Stimulated activated CD8-positive, alpha-beta memory T cell treated with anti-CD3 and anti-CD28 coated beads, Interleukin-15, amount 100 ng/mL, for 4 hours (primary cell): ENCODE results near the gene GRB7.
"Not testable (repeated sequence)": the region's sequence is repeated elsewhere in the genome, so short reads cannot be mapped to it uniquely, and the experiment has no call there.

Experiments
- DNase-seq, 2 donors: peaks; one replicate each; pipeline ENCODE4 v3.0.0-alpha.2; 2020; ENCODE audit warnings: low read depth in 2 of 2

The GRB7 gene

DNA sequence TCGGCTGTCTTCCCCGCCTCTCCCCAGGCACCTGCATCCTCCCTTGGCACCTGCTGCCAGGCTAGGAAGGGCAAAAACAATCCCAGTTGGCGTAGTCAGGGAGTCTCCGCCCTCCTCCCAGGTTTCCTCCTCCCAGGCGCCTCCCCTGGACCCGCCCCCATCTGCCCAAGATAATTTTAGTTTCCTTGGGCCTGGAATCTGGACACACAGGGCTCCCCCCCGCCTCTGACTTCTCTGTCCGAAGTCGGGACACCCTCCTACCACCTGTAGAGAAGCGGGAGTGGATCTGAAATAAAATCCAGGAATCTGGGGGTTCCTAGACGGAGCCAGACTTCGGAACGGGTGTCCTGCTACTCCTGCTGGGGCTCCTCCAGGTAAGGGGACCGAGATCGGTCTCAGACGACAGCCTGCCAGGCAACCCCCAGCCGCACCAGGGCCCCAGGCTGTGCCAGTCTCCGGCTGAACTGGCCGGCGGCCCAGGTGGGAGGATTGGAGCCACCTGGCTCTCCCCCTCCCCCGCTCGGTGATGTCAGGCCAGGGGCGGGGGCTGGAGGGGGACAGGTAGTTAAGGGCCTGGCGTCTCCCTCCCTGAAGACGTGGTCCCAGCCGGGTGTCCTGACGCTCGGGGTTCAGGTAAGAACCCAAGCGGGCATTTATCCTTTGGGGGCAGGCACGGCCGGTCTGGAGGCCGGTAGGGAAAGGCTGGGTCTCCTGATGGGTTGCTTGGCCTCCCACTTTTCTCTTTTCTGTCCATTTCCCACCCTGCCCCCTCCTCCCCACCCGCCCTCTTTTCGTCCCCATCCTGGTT, at the start of gene GRB7:
GRB7 (plus strand) TSS at position 179 of the 808 bp plus-strand sequence. CDS start 4,364 bp downstream, outside the sequence.
- no peak for DNase-seq

GRCh38 chr17:39688475-39688835, 49.3 kb upstream of the GRB7 start:
- DNase-seq: no peak

GRCh38 chr17:39688945-39689344, 48.8 kb upstream of the GRB7 start:
- DNase-seq: no peak

GRCh38 chr17:39694593-39694992, 43.1 kb upstream of the GRB7 start:
- no peak for DNase-seq

DNA sequence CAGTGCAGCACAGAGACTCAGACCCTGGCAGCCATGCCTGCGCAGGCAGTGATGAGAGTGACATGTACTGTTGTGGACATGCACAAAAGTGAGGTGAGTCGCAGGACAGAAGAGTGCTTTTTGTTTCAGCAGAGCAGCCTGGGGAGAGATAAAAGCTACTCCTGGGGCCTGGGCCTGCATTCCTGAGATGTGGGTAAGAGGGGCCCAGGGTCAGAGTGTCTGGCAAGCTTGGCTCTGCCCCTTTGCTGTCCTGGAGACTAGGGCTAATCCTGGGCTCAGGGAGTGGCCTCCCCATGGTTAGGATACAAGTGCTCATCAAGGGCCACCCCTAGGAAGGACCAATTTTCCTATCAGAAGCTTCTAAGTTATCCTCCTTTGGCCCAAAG, 42.7 kb upstream of the GRB7 start:
- DNase-seq: no peak

GRCh38 chr17:39696731-39697130, 41.0 kb upstream of the GRB7 start:
- DNase-seq: no peak

- DNase-seq: no peak
Measured at GRCh38 chr17:39697961-39698360, 39.8 kb upstream of the GRB7 start.

- DNase-seq: not testable (repeated sequence)
Measured at GRCh38 chr17:39699157-39699817, 38.5 kb upstream of the GRB7 start.

DNA sequence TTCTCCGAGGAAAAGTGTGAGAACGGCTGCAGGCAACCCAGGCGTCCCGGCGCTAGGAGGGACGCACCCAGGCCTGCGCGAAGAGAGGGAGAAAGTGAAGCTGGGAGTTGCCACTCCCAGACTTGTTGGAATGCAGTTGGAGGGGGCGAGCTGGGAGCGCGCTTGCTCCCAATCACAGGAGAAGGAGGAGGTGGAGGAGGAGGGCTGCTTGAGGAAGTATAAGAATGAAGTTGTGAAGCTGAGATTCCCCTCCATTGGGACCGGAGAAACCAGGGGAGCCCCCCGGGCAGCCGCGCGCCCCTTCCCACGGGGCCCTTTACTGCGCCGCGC, 38.0 kb upstream of the GRB7 start, which contains the start of gene ERBB2:
ERBB2 (plus strand) TSS at position 247 of the 330 bp plus-strand sequence. CDS start 175 bp downstream, outside the sequence.
- DNase-seq: no peak

GRCh38 chr17:39700148-39700987, 37.4 kb upstream of the GRB7 start:
- no peak for DNase-seq

DNA sequence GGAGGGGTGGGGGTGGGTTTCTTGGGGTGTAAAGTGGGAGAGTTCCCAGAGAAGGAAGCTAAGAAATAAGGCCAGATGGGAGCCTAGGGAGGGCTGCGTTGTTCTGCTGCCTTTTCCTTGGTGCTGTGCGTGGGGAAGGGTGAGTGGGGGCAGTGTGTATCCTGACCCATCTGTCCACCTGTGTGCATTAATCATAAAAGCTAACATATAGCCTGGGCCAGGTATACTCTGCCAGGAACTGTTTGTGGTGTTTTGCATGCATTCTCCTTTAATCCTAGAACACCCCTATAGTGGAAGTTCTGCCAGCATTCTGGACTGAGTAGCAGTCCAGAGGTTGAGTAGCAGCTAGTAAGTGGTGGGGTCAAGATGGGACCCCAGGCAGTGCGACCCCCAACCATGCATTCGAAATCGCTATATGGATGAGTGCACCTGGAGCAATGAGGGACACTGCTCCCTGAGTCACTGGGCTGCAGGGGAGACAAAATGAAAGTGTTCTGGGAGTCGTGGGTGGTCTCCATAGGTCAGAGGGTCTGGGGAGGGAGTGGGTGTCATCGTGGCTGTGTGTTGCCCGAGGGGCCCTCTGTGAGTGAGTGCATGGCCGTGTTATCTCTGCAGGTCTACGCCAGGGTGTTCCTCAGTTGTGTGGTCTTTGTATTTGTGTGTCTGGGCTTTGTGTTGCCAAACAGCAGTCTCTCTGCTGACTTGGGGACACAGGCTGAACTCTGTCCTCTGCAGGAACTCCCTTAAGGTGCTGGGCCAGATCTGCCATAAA, 36.5 kb upstream of the GRB7 start:
- DNase-seq: no peak

DNA sequence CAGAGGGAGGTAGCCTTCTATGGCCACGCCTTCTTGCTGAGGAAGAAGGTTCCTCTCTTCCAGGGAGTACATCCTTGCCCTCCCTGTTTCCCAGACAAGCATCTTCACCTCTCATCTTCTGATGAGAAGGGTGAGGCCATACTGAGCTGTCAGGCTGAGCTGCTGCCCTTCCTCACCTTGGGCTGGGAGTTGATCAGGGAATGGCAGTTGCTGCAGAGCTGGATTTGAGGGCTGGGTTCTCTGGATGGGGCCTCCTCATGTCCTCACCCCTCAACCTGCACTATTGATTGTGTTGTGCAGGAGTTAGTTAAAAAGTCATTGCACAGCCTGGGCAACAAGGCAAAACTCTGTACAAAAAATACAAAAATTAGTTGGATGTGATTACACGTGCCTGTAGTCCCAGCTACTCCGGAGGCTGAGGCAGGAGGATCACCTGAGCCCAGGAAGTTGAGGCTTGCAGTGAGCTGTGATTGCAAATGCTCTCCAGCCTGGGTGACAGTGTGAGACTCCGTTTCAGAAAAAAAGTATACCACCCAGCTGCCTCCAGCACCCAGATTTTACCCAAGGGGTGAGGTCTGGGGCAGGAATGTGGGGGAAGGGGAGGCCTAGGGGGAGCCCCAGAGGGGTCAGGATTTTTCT, 35.8 kb upstream of the GRB7 start:
- no peak for DNase-seq

DNA sequence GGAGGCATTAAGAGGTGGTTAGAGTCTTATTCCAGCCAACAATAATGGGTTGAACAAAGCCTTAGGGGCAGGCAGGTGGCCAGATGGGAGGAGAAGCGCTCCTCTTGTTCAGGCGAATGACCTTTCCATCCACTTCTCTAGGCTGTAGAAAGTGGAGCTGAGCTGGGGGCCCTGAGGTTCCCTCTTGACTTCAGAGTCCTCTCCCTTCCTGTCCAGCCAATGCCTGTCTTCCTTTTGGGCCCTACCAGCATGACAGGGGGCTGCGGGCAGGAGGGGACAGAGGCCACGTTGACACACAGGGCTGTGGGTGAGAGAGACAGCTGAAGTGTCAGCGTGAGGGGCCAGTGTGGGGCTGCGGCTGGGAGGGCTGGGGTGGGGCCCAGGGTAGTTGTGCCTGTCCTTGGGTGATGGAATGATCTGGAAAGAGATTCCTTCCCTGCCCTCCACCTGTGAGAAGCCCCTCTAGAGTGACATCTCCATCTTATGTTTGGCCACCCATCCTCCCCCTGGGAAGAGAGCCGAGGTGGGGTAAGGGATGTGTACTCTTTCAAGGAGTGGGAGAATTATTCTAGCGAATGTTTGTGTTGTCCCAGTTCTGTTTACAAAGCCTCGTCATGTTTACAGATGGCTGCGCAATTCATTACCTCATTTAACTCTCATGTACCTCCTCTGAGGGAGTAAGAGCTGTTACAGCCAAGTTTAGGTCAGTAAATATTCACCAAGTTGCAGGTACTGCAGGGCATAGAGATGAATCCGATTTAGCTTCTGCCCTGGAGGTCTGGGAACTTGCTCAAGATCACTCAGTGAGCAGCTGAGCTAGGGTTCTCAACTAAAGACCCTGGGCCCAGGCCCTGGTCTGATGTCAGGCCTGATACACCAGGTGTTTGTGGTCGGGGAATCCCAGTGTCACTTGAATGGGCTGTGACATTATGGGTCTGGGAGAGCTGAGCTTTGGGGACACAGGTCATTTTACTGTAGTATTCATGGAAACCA, 34.5 kb upstream of the GRB7 start:
- DNase-seq: no peak

- no peak for DNase-seq
Measured at GRCh38 chr17:39703913-39704312, 33.8 kb upstream of the GRB7 start.

DNA sequence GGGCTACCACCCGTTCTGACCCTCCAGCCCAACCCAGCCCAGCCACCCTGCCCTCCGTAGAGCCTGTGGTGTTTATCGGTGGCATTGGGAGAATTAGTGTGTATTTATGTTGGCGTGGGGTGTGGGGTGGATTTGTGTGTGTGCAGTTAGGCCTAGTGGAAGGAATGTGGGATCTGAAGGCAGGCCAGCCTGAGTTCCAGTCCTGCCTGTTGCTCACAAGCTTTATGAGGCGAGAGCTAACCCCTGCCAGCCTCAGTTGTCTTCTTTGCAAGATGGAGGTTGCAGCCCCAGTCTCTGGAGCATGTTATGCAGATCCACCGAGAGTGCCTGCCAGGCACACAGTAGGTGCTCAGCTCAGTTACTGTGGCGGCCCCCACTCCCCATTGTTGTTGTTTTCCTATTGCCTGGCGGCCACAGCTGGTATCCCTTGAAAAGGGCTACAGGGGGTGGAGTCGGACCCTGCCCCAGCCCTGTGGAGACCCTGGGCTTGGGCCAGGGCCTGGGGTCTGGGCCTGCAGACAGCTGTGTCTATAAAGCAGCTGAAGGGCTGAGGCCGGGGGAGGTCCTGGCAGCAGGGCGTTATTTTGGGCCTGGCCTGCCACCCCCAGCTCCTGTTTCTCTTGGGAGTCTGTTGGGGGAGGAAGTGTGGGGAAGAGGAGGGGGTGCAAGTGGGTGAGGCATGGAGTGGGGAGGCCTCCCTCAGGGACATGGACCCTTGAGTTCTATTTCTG, 32.8 kb upstream of the GRB7 start:
- DNase-seq: no peak

GRCh38 chr17:39705786-39706348, 31.9 kb upstream of the GRB7 start:
- no peak for DNase-seq

DNA sequence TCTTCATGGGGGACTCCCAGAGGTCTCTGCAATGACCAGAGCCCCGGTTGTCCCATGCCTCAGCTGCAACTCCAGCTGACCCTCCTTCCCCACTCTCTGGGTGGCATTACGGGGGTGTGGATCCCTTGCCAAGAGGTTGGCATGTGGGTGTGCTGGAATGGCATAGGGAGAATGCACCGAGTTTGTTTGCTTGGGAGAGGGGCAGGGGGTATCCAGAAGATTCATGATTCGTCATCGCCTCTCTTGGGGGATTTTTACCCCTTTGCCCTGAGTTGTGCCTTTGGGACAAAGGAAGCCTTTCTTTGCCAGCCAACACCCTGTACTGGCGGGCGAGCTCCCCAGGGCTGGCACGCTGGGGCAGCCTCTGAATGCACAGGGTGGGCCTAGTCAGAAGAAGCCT, 31.4 kb upstream of the GRB7 start:
- DNase-seq: no peak

DNA sequence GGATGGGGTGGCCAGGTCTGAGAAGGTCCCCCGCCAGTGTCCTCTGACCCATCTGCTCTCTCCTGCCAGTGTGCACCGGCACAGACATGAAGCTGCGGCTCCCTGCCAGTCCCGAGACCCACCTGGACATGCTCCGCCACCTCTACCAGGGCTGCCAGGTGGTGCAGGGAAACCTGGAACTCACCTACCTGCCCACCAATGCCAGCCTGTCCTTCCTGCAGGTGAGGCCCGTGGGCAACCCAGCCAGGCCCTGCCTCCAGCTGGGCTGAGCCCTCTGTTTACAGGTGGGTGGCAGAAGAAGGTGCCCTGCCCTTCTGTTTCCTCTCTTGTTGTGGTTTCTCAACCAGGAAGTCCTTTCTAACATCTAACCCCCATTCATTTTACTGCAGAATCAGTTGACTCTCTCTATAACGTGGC, 30.8 kb upstream of the GRB7 start:
- DNase-seq: no peak
